Measurements from ENCODE around the gene LPIN1.

LPIN1 gene

DNA sequence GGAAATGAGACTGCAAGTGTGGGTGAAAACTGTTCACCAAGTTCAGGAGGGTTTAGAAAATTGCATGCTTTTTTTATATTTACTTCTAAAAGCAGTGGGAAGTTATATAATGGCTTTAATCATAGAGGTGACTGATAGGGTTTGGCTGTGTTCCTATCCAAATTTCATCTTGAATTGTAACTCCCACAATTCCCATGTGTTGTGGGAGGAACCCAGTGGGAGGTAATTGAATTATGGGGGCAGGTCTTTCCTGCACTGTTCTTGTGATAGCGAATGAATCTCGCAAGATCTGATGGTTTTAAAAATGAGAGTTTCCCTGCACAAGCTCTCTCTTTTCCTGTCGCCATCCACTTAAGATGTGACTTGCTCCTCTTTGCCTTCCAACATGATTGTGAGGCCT is 40.7 kb upstream of the LPIN1 start:
- Histone ChIP-seq H3K9me3 (ENCODE audit: insufficient read depth, low read length) (no peaks in the 10 kb centered on the region), H3K27me3 (ENCODE audit: low read depth, low read length) (peaks cover 18% of the 10 kb centered on the region), H2AFZ (ENCODE audit: low read depth, low read length) (no peak overlapping the region), H3K27ac (ENCODE audit: low read length) (no peak overlapping the region), H3K4me3 (ENCODE audit: low read length) (no peak overlapping the region), H3K9ac (ENCODE audit: low read length) (no peak overlapping the region), H3K79me2 (ENCODE audit: low read length) (no peaks in the 10 kb centered on the region), H3K4me2 (ENCODE audit: low read length) (no peak overlapping the region), H4K20me1 (ENCODE audit: insufficient read depth, low read length) (no peaks in the 10 kb centered on the region), H3K4me1 (ENCODE audit: low read length) (peaks cover 5% of the 10 kb centered on the region; the same call in 1 of the 2 replicates), H3K36me3 (replicated peaks; ENCODE audit: low read depth, low read length) (no peaks in the 10 kb centered on the region)
- TF ChIP-seq, protein P1, sequence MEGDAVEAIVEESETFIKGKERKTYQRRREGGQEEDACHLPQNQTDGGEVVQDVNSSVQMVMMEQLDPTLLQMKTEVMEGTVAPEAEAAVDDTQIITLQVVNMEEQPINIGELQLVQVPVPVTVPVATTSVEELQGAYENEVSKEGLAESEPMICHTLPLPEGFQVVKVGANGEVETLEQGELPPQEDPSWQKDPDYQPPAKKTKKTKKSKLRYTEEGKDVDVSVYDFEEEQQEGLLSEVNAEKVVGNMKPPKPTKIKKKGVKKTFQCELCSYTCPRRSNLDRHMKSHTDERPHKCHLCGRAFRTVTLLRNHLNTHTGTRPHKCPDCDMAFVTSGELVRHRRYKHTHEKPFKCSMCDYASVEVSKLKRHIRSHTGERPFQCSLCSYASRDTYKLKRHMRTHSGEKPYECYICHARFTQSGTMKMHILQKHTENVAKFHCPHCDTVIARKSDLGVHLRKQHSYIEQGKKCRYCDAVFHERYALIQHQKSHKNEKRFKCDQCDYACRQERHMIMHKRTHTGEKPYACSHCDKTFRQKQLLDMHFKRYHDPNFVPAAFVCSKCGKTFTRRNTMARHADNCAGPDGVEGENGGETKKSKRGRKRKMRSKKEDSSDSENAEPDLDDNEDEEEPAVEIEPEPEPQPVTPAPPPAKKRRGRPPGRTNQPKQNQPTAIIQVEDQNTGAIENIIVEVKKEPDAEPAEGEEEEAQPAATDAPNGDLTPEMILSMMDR (IDR thresholded peaks at IDR 0.05; ENCODE audit: low read depth, low read length), result no peak
- TF ChIP-seq EZH2phosphoT487 (IDR thresholded peaks at IDR 0.05; ENCODE audit: low read depth), result no peak

DNA sequence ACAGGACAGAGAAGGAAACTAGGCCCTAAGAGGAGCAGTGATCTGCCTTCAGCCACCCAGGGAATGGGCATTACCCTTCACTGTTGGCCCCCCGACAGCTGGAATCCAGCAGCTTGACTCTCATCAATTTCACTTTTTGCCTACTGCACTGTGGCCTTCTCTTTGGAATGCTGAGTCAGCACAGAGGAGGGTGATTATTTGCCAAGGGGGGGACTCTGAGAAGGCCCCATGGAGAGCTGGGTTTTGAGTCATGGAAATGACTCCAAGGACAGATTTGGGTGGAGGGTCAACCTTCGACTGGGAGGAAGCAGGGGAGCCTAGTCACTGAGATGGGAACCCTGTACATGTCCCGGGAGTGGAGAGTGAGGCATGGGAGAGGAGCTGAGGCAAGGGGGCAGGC is 38.3 kb upstream of the LPIN1 start:
- H3K4me2 ChIP-seq (ENCODE audit: low read length), result no peak overlapping the region

DNA sequence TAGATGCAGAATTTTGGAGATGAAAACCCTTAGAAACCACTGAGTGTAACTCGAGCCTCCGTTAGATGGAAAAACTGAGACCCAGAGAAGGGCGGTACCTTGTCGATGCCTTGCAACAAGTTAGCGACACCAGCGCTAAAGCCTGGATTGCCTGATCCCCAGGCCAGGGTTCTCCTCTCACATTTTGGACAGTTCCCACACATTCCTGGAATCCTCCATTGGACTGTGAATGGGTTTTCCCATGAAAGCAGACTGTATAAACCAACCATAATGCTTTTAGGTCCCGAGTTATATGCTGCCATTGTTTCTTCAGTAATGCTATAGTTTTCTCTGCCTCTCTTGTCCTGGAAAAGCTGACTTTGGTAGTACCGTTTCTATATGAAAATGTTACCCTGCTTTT is 37.1 kb upstream of the LPIN1 start:
- no peaks in the 10 kb centered on the region for H3K9me3 ChIP-seq (ENCODE audit: insufficient read depth, low read length)
- H3K36me3 ChIP-seq (replicated peaks; ENCODE audit: low read depth, low read length), result no peaks in the 10 kb centered on the region
- no peaks in the 10 kb centered on the region for H3K79me2 ChIP-seq (ENCODE audit: low read length)
- no peak overlapping the region for H3K27ac ChIP-seq (ENCODE audit: low read length)
- H3K27me3 ChIP-seq (ENCODE audit: low read depth, low read length), result peaks cover 22% of the 10 kb centered on the region
- no peak overlapping the region for H2AFZ ChIP-seq (ENCODE audit: low read depth, low read length)
- no peaks in the 10 kb centered on the region for H3K4me1 ChIP-seq (ENCODE audit: low read length)
- H3K9ac ChIP-seq (ENCODE audit: low read length), result no peak overlapping the region
- H3K4me2 ChIP-seq (ENCODE audit: low read length), result no peak overlapping the region
- no peaks in the 10 kb centered on the region for H4K20me1 ChIP-seq (ENCODE audit: insufficient read depth, low read length)
- TF ChIP-seq, protein P1 (IDR thresholded peaks at IDR 0.05; ENCODE audit: low read depth, low read length), result no peak
- no peak for TF ChIP-seq EZH2phosphoT487 (IDR thresholded peaks at IDR 0.05; ENCODE audit: low read depth)
- H3K4me3 ChIP-seq (ENCODE audit: low read length), result no peak overlapping the region

More for the DNA sequence above, 38.3 kb upstream of the LPIN1 start:
- Histone ChIP-seq H3K36me3 (replicated peaks; ENCODE audit: low read depth, low read length) (no peaks in the 10 kb centered on the region), H3K27me3 (ENCODE audit: low read depth, low read length) (peaks cover 22% of the 10 kb centered on the region), H4K20me1 (ENCODE audit: insufficient read depth, low read length) (no peaks in the 10 kb centered on the region), H2AFZ (ENCODE audit: low read depth, low read length) (no peak overlapping the region), H3K9me3 (ENCODE audit: insufficient read depth, low read length) (no peaks in the 10 kb centered on the region), H3K79me2 (ENCODE audit: low read length) (no peaks in the 10 kb centered on the region), H3K9ac (ENCODE audit: low read length) (no peak overlapping the region), H3K27ac (ENCODE audit: low read length) (no peak overlapping the region), H3K4me3 (ENCODE audit: low read length) (no peak overlapping the region), H3K4me1 (ENCODE audit: low read length) (peaks cover 5% of the 10 kb centered on the region; the same call in 1 of the 2 replicates)
- TF ChIP-seq EZH2phosphoT487 (IDR thresholded peaks at IDR 0.05; ENCODE audit: low read depth), result no peak
- TF ChIP-seq, protein P1 (IDR thresholded peaks at IDR 0.05; ENCODE audit: low read depth, low read length), result no peak

DNA sequence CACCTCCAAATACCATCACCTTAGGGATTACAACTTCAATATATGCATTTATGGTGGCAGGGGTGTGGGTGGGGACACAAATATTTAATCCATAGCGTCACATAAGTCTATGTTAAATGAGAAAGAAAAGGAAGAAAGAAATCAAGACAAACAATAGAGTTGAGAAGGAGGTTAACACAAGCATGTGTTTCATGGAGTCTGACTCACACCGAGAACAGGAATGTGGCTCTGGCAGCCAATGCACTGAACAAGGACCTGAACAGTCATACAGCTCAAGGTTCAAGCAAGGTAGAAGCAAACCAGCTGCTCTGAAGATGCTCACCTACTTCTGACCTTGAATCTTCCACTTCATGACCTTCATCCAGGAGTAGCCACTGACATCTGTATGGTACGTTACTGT is 36.2 kb upstream of the LPIN1 start:
- Histone ChIP-seq H3K4me1 (ENCODE audit: low read length) (no peaks in the 10 kb centered on the region), H3K9ac (ENCODE audit: low read length) (no peak overlapping the region), H3K79me2 (ENCODE audit: low read length) (no peaks in the 10 kb centered on the region), H3K36me3 (replicated peaks; ENCODE audit: low read depth, low read length) (no peaks in the 10 kb centered on the region), H3K4me2 (ENCODE audit: low read length) (no peak overlapping the region), H2AFZ (ENCODE audit: low read depth, low read length) (no peak overlapping the region), H4K20me1 (ENCODE audit: insufficient read depth, low read length) (no peaks in the 10 kb centered on the region), H3K9me3 (ENCODE audit: insufficient read depth, low read length) (no peaks in the 10 kb centered on the region), H3K27me3 (ENCODE audit: low read depth, low read length) (peaks cover 22% of the 10 kb centered on the region), H3K27ac (ENCODE audit: low read length) (no peak overlapping the region), H3K4me3 (ENCODE audit: low read length) (no peak overlapping the region)
- TF ChIP-seq EZH2phosphoT487 (IDR thresholded peaks at IDR 0.05; ENCODE audit: low read depth), result no peak
- TF ChIP-seq, protein P1 (IDR thresholded peaks at IDR 0.05; ENCODE audit: low read depth, low read length), result no peak

All from OCI-LY3 (cell line).